Left kidney (tissue), 8 donors: ENCODE results near the gene ESRRB. TPM values are rescaled to one million over a fixed set of nuclear protein-coding genes. Genes with fewer than 3 reads are reported as not detected.

Source experiments
- DNase-seq: peaks from one replicate; pipeline ENCODE4 v3.0.0-alpha.2; 2013
- long read RNA-seq, 8 donors: transcript quantifications; one replicate each; lab custom pipeline, GENCODE V29; 2026
- polyA plus RNA-seq: library from polyadenylated mRNA; unstranded; fragments of 120-200 nt; gene quantifications from one replicate; pipeline ENCODE4 v1.2.1, GENCODE V29; 2013; ENCODE audit not compliant: insufficient read length

ESRRB gene
- 6.9 TPM for polyA plus RNA-seq
- long read RNA-seq, donor 1, full-length matches to known transcripts = 15 of 15 reads
- long read RNA-seq, donor 1, partial matches to known transcripts = 0 of 15 reads
- long read RNA-seq, donor 1, other reads (novel, unspliced or antisense) = 0 of 15 reads
- long read RNA-seq, donor 2, partial matches to known transcripts = 0 of 2 reads
- long read RNA-seq, donor 2, other reads (novel, unspliced or antisense) = 0 of 2 reads
- long read RNA-seq, donor 3, partial matches to known transcripts = 0 of 4 reads
- long read RNA-seq, donor 3, other reads (novel, unspliced or antisense) = 0 of 4 reads
- long read RNA-seq, donor 4 = 0 reads
- long read RNA-seq, donor 5, partial matches to known transcripts = 0 of 2 reads
- long read RNA-seq, donor 5, other reads (novel, unspliced or antisense) = 0 of 2 reads
- long read RNA-seq, donor 6, partial matches to known transcripts = 0 of 5 reads
- long read RNA-seq, donor 6, other reads (novel, unspliced or antisense) = 0 of 5 reads
- long read RNA-seq, donor 7, transcript ESRRB-207 (1 exons, 2,190 nt) = major isoform, 9 of 9 reads
- long read RNA-seq, donor 7, partial matches to known transcripts = 0 of 9 reads
- long read RNA-seq, donor 7, other reads (novel, unspliced or antisense) = 0 of 9 reads
- long read RNA-seq, donor 8, partial matches to known transcripts = 0 of 3 reads
- long read RNA-seq, donor 8, other reads (novel, unspliced or antisense) = 0 of 3 reads

GRCh38 chr14:76375947-76376404 is at the start of gene ESRRB:
Gene ESRRB, plus strand, starts transcription at chr14:76376137. Its CDS starts 265 bp downstream, at chr14:76376402.
- peak; percentile 70 for DNase-seq

GRCh38 chr14:76326918-76327689 is 48.8 kb upstream of the ESRRB start:
- DNase-seq = no peak

- DNase-seq = no peak
Measured at GRCh38 chr14:76328457-76329137, 47.3 kb upstream of the ESRRB start.

DNA sequence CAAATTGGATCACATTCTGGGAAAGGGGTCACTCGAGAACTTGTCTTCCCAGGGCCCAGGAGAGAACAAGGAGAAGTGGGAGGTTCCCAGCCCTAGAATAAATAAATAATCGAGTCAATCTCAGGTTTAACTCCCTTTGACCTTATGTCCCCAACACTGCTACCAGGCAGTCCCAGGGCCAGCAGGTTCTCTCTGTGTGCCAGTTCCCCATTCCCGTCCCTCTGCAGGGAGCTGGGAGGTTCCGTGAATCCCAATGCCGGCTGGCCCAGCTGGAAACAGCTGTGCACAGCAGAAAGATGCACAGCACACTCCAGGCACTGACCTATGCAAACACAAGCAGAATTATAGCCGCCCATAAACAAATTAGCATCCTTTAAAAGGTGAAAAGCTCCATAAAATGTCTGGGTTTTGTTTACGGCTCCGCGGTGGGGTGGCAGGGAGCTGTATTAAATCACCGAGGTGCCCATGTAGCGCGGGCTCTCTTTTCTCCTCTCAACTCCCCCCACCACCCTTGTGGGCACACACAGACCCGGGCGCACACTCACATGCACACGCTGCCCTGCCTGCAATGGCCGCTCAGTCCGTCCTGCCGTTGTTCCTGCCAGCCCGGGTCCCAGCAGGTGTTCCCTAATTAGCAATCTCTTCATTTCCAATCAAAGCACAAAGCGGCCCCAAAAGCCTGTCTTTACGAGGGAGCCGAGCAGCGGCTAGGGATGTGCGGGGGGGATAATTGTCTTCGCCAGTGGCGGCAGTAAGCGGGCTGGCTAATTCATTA is 46.6 kb upstream of the ESRRB start:
- DNase-seq = no peak

DNA sequence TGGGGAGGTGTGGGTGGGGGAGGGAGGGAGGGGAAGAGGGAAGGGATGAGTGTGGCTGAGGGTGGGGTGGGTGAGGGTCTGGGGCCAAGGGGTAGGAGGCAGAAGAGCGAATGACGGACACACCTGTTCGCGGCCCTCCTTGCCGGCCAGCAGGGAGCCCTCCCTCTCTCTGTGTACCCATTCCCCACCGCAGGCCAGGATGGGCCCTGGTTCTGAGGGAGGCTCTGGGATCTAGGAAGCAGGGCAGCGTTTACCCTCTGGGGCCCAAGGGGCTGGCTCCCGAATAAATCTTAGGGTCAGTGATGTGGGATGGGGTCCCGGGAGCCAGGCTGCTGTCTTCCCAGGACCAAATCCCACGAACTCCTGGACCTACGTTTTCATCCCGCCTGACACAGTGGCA is 46.0 kb upstream of the ESRRB start:
- DNase-seq = no peak

GRCh38 chr14:76330411-76331327 is 45.3 kb upstream of the ESRRB start:
- no peak for DNase-seq

DNA sequence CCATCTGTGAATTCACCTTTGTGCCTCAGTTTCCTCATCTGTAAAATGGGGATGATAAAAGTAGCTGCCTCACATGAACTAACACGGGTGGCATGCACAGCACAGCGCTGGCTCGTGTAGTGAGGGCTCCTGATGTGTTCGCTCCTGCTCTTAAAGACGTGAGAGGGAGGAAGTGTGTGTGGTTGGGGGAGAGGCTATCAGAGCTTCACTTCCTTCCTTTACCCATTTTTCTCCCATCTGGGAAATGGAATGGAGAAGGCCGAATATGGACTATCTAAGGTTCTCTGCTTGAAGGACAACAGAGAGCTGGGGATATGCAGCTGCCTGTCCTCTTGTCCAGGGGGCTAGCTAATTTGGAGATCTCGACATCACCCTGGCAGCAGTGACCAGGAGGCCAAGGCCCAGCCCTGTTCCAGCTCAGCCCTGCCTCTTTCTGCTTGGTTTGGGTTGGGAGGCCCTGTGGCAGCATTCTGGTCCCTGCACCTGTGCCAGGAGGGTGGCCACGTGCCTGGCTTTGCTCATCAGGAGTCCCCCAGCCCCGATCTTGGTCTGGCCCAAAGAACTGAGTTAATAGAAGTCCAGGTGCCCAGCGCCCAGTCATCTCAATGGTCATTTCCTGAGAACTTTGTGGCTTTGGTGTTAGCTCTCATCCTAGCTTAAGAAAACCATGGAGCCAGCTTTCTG is 44.5 kb upstream of the ESRRB start:
- DNase-seq = no peak

- DNase-seq = no peak
Measured at GRCh38 chr14:76333664-76334063, 42.3 kb upstream of the ESRRB start.

GRCh38 chr14:76334316-76334715 is 41.6 kb upstream of the ESRRB start:
- no peak for DNase-seq

DNA sequence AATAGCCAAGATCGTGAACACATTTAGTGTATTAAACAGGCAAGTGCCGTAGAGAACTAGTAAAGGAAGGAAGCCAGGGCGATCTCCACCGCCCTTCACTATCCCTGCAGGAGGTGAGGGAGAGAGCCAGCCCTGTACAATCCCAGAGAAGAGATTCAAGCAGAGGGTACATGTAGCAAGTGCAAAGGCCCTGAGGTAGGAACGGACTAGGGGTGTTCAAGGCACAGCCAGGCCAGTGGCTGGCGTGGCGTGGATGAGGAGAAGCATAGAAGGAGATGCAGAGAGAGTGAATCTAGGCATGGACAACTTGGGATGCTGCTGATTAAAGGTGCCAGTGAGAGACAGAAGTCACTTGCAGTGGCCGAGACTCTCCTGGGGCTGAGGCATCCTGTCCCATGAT is 39.1 kb upstream of the ESRRB start:
- no peak for DNase-seq

DNA sequence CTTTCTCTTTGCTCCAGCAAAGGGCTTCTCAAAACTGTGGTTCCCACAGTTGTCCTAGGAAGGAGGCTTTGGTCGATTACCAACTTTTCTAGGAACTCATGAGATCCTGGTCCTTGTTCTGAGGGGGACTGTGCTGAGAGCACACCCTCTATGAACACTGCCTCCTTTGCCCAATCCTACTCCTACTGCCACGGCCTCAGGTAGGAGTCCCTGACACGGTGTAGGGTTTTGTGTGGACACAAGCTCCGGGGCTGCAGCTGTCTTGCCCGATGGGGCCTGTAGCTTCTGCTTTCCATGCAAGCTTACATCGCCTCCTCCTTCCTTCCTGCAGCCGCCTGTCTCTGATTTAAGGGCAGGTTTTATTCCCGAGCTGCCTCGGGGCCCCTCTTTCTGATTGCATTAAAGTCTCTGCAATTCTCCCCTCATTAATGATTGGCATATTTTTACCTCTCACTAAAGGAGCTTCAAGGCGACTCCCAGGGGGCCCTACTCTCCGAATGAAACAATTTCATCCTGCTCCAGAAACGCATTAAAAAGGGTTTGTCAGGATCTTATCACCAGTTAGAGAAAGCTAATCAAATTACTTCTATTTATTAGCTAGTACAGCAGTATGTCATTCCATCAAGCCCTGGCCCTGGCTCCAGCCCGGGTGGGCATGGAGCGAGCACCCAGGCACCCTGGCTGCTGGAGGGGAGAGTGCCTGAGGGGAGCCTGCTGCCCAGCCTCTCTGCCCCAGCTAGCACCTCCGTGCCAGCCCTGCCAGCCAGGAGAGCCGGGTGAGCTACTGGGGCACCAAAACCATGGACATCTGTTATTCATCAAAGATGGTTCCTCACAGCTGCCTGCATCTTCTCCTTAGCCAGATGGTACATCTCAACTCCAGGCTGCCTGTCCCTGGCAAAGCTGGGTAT is 38.0 kb upstream of the ESRRB start:
- no peak for DNase-seq

DNA sequence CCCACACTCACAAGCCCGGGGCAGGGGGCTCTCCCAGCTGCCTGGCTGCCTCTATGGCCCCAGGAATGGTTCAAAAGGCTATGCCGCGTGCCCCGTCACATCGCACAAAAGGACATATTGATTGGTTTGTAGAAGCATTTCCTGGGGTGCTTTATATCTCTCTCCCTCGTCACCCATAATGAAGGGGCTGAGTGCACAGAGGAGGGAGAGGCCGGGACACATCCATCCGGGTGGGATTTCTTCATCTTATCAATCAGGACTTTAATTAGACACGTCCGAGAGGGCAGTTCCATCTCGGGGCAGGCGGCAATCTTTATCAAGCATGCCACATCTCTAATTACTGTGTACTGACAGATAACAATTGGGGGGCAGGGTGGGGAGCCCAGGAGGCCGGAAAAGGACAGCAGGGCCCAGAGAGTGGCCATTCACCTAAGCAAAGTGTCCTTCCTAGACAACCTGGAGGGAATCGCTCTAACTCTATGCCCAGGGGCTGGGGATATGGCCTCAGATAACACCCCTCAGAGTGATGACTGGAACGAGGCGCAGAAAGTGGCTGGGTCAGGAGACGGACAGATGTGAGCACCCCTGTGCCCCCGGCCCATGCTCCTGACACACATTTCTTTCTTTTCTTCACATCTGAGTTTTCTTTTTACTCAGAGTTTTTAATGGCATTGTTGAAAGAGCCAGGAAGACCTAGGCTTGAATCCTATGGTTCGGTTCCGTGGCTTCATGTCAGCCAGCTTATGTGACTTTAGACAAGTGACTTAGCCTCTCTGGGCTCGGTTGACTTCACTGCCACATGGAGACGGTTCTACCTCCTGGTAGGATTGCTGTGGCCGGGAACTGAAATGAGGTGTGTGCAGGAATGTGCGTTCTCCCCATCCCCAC is 36.0 kb upstream of the ESRRB start:
- no peak for DNase-seq

DNA sequence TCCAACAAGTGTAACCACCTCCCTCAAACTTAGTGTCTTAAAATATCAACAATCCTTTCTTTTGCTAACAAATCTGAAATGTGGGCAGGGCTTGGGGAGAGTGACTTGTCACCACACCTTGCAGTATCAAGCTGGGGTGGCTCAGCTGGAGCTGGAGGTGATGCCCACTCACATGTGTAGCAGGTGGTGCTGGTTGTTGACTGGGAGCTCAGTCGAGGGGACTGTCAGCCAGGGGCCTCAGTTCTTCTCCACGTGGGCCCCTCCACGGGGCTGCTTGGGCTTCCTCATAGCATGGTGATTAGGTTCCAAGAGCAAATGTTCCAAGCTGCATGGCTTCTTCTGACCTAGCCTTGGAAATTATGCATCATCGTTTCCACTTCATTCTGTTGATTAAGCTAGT is 32.6 kb upstream of the ESRRB start:
- DNase-seq = no peak

DNA sequence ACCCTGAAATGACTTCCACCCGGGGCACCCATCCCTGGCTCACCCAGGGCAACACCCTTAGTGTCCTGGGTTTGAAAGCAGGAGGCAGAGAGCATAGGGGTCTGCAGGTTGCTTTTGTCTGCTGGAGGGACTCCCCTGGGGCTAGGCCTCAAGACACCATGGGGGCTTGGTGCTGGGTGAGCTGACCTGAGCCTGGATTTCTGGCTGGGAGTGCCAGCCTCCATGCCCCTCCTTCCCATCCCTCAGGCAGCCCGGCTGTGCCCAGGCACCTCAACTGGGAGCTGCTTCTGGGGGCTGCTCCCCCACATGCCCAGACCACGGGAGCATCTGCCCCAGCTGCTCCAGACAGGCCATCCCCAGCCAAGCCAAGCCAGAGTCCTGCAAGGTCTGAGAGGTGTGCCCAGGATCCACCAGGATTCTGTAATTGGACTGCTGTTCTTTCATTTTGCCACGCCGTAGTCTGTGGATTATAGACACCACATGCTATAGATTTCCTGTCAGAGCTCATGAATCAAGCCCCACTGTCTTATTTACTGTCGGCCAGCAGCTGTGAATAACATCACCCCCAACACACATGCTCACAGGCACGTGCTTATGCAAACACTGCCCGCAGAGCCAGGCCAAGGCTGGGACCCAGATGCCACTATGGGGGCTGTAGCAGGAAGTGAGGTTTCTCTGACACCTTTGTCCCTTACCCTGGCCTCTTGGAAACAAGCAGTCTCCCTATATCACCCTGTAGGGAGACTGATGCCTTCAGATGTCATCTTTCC is 29.4 kb upstream of the ESRRB start:
- DNase-seq = no peak

- no peak for DNase-seq
Measured at GRCh38 chr14:76348898-76349297, 27.0 kb upstream of the ESRRB start.

GRCh38 chr14:76349993-76350392 is 25.9 kb upstream of the ESRRB start:
- DNase-seq = no peak
